ENCODE data around the gene MYL10. TPM values are rescaled to one million over a fixed set of nuclear protein-coding genes. Genes with fewer than 3 reads are reported as not detected.

MYL10 gene
- total RNA-seq, 1 donor from 2014 or later, result not detected

DNA sequence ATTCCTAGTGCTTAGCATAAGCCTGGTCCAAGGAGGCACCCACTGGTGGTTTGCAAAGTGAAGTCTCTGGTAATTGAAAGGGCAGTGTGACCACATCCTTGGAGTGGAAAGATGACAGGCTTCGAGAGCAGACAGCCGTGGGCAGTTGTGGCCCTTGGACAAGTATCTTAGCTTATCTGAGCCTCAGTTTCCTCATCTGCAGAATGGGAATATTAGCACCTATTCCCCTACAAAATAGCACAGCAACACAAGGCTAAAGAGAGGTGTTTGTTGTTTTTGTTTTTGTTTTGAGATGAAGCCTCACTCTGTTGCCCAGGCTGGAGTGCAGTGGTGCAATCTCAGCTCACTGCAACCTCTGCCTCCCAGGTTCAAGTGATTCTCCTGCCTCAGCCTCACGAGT is 29.3 kb downstream of the MYL10 start:
- Mint-ChIP-seq H3K4me3 (ENCODE audit: low read depth) (no peak overlapping the region), H3K9me3 (ENCODE audit: low read depth) (no peaks in the 10 kb centered on the region), H3K27me3 (peaks cover 18% of the 10 kb centered on the region), H3K4me1 (ENCODE audit: low read depth) (peaks cover 1% of the 10 kb centered on the region), H3K27ac (no peak overlapping the region), H3K36me3 (ENCODE audit: insufficient read depth) (no peaks in the 10 kb centered on the region)
- TF ChIP-seq, protein P1, sequence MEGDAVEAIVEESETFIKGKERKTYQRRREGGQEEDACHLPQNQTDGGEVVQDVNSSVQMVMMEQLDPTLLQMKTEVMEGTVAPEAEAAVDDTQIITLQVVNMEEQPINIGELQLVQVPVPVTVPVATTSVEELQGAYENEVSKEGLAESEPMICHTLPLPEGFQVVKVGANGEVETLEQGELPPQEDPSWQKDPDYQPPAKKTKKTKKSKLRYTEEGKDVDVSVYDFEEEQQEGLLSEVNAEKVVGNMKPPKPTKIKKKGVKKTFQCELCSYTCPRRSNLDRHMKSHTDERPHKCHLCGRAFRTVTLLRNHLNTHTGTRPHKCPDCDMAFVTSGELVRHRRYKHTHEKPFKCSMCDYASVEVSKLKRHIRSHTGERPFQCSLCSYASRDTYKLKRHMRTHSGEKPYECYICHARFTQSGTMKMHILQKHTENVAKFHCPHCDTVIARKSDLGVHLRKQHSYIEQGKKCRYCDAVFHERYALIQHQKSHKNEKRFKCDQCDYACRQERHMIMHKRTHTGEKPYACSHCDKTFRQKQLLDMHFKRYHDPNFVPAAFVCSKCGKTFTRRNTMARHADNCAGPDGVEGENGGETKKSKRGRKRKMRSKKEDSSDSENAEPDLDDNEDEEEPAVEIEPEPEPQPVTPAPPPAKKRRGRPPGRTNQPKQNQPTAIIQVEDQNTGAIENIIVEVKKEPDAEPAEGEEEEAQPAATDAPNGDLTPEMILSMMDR (IDR thresholded peaks at IDR 0.05; ENCODE audit: unreplicated experiment), result no peak
- DNase-seq (ENCODE audit: low spot score, unreplicated experiment), result no peak

DNA sequence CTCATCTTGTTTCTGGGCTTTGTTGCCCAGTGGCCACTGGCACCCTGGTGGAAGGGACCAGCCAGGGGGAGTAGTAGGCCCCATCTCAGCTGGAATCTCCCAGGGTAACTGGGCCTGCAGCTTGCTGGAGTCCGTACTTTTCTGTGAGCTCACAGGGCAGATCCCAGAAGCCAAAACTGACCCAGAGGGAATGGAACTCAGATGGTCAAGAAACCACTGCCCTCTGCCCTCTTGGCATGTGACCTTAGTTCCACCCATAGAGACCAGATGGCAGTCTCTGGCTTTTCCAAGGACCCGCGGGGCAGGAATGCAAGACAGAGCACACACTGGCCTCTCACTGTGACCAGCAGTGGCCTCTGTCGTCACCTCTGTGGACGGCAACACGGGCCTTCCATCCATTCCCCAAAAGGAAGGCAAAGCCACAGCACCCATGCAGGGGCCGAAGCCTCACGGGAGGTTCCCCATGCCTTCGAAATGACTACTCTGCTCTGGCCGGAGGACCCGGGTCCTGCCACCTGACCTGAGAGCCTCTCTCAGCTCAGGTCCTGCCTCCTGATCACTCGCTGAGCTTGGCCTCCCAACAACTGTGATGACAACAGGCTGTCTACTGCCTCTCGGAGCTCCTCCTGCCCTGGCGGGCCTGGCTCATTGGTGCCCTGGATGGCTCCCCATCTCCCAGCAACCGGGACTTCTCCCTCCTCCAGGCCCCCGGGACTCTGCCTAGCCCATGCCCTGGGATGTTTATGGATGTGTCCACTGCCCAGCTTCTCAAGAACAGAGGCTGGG is 29.9 kb downstream of the MYL10 start:
- Mint-ChIP-seq H3K4me3 (ENCODE audit: low read depth) (no peak overlapping the region), H3K9me3 (ENCODE audit: low read depth) (no peaks in the 10 kb centered on the region), H3K4me1 (ENCODE audit: low read depth) (peaks cover 1% of the 10 kb centered on the region), H3K27me3 (peaks cover 21% of the 10 kb centered on the region), H3K36me3 (ENCODE audit: insufficient read depth) (no peaks in the 10 kb centered on the region), H3K27ac (no peak overlapping the region)
- no peak for DNase-seq (ENCODE audit: low spot score, unreplicated experiment)
- TF ChIP-seq, protein P1 (IDR thresholded peaks at IDR 0.05; ENCODE audit: unreplicated experiment), result no peak

DNA sequence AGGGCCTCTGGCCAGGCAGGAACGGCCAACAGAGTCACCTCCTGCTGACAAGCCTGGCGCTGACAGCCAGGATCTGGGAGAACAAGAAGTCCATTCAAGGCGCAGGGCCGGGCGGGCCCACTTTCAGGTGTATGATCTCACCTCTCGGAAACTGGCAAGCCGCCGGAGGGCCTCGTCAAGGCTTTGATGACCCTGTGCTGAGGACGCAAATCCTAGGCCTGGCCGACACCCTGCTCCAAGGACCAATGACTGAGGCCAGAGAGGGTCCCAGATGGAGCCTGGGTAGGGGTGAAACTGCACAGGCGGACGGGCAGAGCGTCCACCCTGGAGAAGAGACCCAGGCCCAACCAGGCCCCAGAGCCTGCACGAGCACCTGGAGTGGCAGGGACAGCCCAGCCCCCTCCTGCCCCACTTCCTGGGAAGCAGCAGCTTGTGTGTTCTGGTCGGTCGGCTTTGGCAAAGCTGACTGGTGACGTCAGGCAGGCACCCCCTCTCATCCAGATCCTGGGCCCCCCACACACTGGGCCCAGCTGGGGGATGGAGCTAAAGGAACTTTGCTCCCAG is 30.6 kb downstream of the MYL10 start:
- Mint-ChIP-seq H3K36me3 (ENCODE audit: insufficient read depth) (no peaks in the 10 kb centered on the region), H3K4me3 (ENCODE audit: low read depth) (no peak overlapping the region), H3K9me3 (ENCODE audit: low read depth) (no peaks in the 10 kb centered on the region), H3K4me1 (ENCODE audit: low read depth) (peaks cover 1% of the 10 kb centered on the region), H3K27me3 (peaks cover 21% of the 10 kb centered on the region), H3K27ac (no peak overlapping the region)
- TF ChIP-seq, protein P1 (IDR thresholded peaks at IDR 0.05; ENCODE audit: unreplicated experiment), result no peak
- no peak for DNase-seq (ENCODE audit: low spot score, unreplicated experiment)

DNA sequence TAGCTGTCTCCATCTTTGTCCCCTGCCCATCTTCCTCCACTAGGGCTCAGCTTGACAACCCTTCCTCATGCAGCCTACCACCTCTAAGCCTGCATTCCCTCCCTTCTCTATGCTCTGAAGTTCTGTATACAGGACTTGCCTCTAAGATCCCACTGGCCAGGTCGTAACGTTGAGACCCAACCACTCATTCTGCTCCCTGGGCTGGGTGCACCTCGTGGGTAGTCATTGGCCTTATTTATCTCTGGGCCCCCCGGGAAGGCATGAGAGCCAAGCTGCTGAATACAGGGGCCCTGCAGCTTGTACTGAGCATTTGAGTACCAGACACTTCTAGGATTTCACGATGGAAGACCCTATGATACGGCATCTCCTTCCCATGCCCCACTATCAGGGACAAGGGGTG is 31.2 kb downstream of the MYL10 start:
- no peak for DNase-seq (ENCODE audit: low spot score, unreplicated experiment)
- H3K27me3 Mint-ChIP-seq, result peaks cover 21% of the 10 kb centered on the region

DNA sequence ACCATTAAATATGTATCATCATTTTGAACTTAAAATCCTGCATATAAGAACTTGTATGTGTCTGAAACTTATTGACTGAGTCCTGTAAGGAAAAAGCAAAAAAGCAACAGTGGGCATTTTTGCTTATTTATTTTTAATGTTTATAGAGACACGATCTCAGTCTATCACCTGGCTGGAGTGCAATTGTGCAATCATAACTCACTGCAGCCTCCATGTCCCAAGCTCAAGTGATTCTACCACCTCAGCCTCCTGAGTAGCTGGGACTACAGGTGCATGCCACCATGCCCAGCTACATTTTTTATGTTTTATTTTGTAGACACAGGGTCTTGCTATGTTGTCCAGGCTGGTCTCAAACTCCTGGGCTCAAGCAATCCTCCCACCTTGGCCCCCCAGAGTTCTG is 32.2 kb downstream of the MYL10 start:
- H3K27me3 Mint-ChIP-seq, result peaks cover 21% of the 10 kb centered on the region
- H3K4me3 Mint-ChIP-seq (ENCODE audit: low read depth), result no peak overlapping the region
- TF ChIP-seq, protein P1 (IDR thresholded peaks at IDR 0.05; ENCODE audit: unreplicated experiment), result no peak
- DNase-seq (ENCODE audit: low spot score, unreplicated experiment), result no peak
- H3K4me1 Mint-ChIP-seq (ENCODE audit: low read depth), result peaks cover 1% of the 10 kb centered on the region
- no peaks in the 10 kb centered on the region for H3K9me3 Mint-ChIP-seq (ENCODE audit: low read depth)
- no peaks in the 10 kb centered on the region for H3K36me3 Mint-ChIP-seq (ENCODE audit: insufficient read depth)
- no peak overlapping the region for H3K27ac Mint-ChIP-seq

More for the DNA sequence above, 31.2 kb downstream of the MYL10 start:
- TF ChIP-seq, protein P1 (IDR thresholded peaks at IDR 0.05; ENCODE audit: unreplicated experiment), result no peak
- Mint-ChIP-seq H3K9me3 (ENCODE audit: low read depth) (no peaks in the 10 kb centered on the region), H3K36me3 (ENCODE audit: insufficient read depth) (no peaks in the 10 kb centered on the region), H3K4me3 (ENCODE audit: low read depth) (no peak overlapping the region), H3K27ac (no peak overlapping the region), H3K4me1 (ENCODE audit: low read depth) (peaks cover 1% of the 10 kb centered on the region)

Measured in progenitor cell of endocrine pancreas (in vitro differentiated cells).